Chondrocyte (in vitro differentiated cells): Measurements from ENCODE around the gene PARD6A. TPM values are rescaled to one million over a fixed set of nuclear protein-coding genes. Genes with fewer than 3 reads are reported as not detected.

Experiments used
- DNase-seq: peaks from one replicate; pipeline ENCODE4 v3.0.0; 2021; ENCODE audit warnings: mixed read lengths, low spot score
- H3K27ac Mint-ChIP-seq: one replicate; pipeline ENCODE4 v1.8.0; 2021; ENCODE audit warnings: mild to moderate bottlenecking, moderate library complexity, mixed read lengths; ENCODE audit not compliant: unreplicated experiment
- H3K27me3 Mint-ChIP-seq: 2 replicates; pipeline ENCODE4 v1.8.0; 2021; ENCODE audit warnings: low read depth, mixed read lengths
- H3K36me3 Mint-ChIP-seq: 2 replicates; pipeline ENCODE4 v1.8.0; 2021; ENCODE audit warnings: low read depth, mixed read lengths
- H3K4me1 Mint-ChIP-seq: 2 replicates; pipeline ENCODE4 v1.8.0; 2021; ENCODE audit warnings: low read depth, mild to moderate bottlenecking, mixed read lengths
- H3K4me3 Mint-ChIP-seq: one replicate; pipeline ENCODE4 v1.8.0; 2021; ENCODE audit warnings: mild to moderate bottlenecking, moderate library complexity, mixed read lengths; ENCODE audit not compliant: unreplicated experiment
- H3K9me3 Mint-ChIP-seq: 2 replicates; pipeline ENCODE4 v1.8.0; 2021; ENCODE audit warnings: low read depth, mixed read lengths
- total RNA-seq: library from RNA; stranded (reverse); gene quantifications from 3 replicates; pipeline ENCODE4 v1.2.1, GENCODE V29; 2021
- TF ChIP-seq, protein P1 (sequence below): fragments of 200-600 bp; sonication (generic); IDR thresholded peaks from 2 replicates; pipeline ENCODE4 v1.5.0; 2021; ENCODE audit warnings: antibody characterized with exemption, mild to moderate bottlenecking, moderate library complexity

The PARD6A gene
- total RNA-seq, 1 donor from 2014 or later: 3.5 TPM

- H3K4me1 Mint-ChIP-seq: peaks cover 9% of the 10 kb centered on the region
- DNase-seq: no peak
- H3K27me3 Mint-ChIP-seq: no peaks in the 10 kb centered on the region
- H3K4me3 Mint-ChIP-seq: no peak overlapping the region
- no peak overlapping the region for H3K27ac Mint-ChIP-seq
- no peaks in the 10 kb centered on the region for H3K36me3 Mint-ChIP-seq
- TF ChIP-seq, protein P1, sequence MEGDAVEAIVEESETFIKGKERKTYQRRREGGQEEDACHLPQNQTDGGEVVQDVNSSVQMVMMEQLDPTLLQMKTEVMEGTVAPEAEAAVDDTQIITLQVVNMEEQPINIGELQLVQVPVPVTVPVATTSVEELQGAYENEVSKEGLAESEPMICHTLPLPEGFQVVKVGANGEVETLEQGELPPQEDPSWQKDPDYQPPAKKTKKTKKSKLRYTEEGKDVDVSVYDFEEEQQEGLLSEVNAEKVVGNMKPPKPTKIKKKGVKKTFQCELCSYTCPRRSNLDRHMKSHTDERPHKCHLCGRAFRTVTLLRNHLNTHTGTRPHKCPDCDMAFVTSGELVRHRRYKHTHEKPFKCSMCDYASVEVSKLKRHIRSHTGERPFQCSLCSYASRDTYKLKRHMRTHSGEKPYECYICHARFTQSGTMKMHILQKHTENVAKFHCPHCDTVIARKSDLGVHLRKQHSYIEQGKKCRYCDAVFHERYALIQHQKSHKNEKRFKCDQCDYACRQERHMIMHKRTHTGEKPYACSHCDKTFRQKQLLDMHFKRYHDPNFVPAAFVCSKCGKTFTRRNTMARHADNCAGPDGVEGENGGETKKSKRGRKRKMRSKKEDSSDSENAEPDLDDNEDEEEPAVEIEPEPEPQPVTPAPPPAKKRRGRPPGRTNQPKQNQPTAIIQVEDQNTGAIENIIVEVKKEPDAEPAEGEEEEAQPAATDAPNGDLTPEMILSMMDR: no peak
- no peaks in the 10 kb centered on the region for H3K9me3 Mint-ChIP-seq
Observed at GRCh38 chr16:67676939-67677338, 16.2 kb downstream of the PARD6A start.

GRCh38 chr16:67677712-67678111, 17.0 kb downstream of the PARD6A start:
- DNase-seq: no peak
- no peak overlapping the region for H3K4me3 Mint-ChIP-seq
- H3K27ac Mint-ChIP-seq: no peak overlapping the region
- H3K27me3 Mint-ChIP-seq: no peaks in the 10 kb centered on the region
- no peaks in the 10 kb centered on the region for H3K9me3 Mint-ChIP-seq
- H3K4me1 Mint-ChIP-seq: peaks cover 9% of the 10 kb centered on the region
- TF ChIP-seq, protein P1: no peak
- H3K36me3 Mint-ChIP-seq: no peaks in the 10 kb centered on the region

GRCh38 chr16:67678354-67679023, 17.7 kb downstream of the PARD6A start:
- Mint-ChIP-seq H3K27me3 (no peaks in the 10 kb centered on the region), H3K36me3 (peaks cover 2% of the 10 kb centered on the region), H3K4me1 (peaks cover 7% of the 10 kb centered on the region), H3K9me3 (no peaks in the 10 kb centered on the region), H3K4me3 (no peak overlapping the region), H3K27ac (no peak overlapping the region)
- DNase-seq: no peak
- TF ChIP-seq, protein P1: no peak

- no peak for DNase-seq
- Mint-ChIP-seq H3K27me3 (no peaks in the 10 kb centered on the region), H3K27ac (peak overlapping the region; percentile 24), H3K36me3 (peaks cover 6% of the 10 kb centered on the region), H3K4me1 (no peaks in the 10 kb centered on the region), H3K4me3 (no peak overlapping the region), H3K9me3 (no peaks in the 10 kb centered on the region)
- TF ChIP-seq, protein P1: no peak
Observed at GRCh38 chr16:67679935-67680897, 19.5 kb downstream of the PARD6A start.

DNA sequence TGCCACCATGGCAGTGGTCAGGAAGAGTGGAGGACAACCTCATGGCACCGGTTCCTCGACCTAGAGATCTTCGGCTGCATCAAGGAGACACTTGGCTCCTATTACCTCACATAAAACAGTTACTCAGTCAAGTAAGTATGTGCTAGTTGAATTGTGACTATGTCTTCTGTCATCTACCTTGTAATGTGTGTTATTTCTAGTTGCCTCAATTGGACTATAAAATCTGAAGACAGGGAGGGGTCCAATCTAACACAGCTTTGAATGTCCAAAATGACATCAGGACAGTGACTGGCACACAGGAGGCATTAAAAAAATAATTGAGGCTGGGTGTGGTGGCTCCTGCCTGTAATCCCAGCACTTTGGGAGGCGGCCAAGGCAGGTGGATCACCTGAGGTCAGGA, 23.0 kb downstream of the PARD6A start:
- Mint-ChIP-seq H3K4me3 (no peak overlapping the region), H3K4me1 (no peaks in the 10 kb centered on the region), H3K36me3 (peaks cover 6% of the 10 kb centered on the region), H3K27me3 (no peaks in the 10 kb centered on the region), H3K27ac (no peak overlapping the region), H3K9me3 (no peaks in the 10 kb centered on the region)
- TF ChIP-seq, protein P1: no peak
- DNase-seq: no peak
